Activated CD4-positive, alpha-beta T cell treated with anti-CD3 and anti-CD28 coated beads for 48 hours (primary cell): Measurements from ENCODE around the gene COMT.

Source experiments
- DNase-seq: peaks from one replicate; pipeline ENCODE4 v3.0.0-alpha.2; 2020

The COMT gene

DNA sequence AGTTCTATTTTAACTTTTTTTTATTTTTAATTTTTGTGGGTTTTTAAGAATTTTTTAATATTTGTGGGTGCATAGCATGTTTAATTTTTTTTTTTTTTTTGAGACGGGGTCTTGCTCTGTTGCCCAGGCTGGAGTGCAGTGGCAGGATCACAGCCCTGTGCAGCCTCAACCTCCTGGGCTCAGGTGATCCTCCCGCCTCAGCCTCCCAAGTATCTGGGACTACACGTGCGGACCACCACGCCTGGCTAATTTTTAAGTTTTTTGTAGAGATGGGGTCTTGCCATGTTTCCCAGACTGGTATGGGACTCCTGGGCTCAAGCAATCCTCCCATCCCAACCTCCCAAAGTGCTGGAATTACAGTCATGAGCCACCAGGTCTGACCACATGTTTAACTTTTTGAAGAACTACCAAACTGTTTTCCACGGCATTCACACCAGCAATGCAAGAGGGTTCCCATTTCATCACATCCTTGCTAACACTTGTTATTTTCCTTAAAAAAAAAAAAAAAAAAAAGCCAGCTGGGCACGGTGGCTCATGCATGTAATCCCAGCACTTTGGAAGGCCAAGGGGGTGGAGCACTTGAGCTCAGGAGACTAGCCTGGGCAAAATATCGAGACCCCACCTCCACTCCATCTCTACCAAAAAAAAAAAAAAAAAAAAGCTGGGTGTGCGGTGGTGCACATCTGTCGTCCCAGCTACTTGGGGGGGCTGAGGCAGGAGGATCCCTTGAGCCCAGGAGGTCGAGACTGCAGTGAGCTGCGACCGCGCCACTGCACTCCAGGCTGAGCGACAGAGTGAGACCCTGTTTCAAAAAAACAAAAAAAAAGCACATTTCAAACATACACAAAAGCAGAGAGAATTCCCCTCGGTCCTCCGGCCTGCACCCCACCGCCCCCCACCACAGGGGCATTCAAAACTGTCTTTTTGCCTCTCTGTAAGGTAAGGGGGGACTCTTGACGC lies 16.8 kb downstream of the COMT start:
- DNase-seq, result no peak

DNA sequence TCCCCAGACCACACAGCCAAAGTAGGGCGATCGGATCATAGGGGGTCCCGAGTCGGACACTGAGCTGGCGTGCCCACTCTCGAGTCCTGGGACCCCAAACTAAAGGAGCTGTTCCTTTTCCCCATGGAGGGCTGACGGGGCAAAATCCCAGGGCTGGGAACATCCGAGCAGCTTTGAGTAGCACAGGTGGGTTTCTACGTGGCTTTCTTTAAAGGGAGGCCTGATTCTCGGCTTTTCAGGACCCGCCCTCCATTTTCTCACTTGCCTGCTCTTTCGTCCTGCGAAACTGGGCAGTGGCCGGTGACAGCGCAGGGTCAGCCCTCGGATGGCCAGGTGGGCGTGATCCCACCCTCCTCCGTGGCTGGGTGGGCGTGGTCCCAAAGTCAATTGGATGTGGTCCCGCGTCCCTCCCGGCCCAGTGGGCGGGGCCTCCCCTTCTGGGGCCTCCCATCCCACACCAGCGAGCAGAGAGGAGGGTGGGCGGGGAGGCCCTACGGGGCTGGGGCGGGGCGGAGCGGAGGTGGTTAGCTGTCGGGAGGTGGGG lies 17.5 kb downstream of the COMT start:
- DNase-seq, result no peak

DNA sequence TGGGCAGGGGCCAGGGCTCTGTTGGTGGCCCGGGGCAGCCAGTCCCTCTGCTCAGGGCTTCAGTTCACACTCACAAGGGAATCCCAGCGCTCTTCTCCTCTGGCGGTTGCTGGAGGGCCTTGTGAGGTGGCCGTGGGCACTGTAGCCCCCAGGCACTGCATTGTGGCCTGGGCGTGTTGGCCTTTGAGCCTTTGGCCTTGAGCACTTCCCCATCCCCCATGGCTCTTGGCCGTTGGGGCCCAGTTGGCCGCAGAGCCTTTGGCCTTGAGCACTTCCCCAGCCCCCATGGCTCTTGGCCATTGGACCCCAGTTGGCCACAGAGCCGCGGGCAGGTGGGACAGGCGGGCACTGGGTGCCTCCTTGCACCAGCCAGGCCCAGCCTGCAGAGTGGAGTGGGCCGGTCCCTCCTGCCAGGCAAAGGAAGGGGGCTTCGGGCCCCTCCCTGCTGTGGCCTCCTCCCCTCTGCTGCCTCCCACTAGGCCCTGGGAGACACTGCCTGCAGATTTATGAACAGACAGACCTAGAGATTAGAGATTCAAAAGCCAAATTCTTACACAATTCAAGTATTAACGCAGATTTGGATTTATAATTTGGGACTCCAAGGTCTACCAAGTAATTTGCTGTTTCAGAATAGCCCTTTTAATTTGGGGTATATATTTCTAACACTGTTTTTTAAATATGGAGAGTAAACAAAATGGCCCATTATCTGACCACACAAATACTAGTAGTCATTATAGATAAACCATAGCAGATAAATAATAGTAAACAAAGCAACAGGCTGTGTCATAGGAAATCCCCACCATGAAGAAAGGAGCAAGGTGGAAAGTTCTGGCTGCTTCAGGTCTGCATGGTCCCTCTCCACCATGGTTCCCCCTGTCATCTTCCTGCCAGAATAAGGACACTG lies 18.3 kb downstream of the COMT start:
- no peak for DNase-seq

DNA sequence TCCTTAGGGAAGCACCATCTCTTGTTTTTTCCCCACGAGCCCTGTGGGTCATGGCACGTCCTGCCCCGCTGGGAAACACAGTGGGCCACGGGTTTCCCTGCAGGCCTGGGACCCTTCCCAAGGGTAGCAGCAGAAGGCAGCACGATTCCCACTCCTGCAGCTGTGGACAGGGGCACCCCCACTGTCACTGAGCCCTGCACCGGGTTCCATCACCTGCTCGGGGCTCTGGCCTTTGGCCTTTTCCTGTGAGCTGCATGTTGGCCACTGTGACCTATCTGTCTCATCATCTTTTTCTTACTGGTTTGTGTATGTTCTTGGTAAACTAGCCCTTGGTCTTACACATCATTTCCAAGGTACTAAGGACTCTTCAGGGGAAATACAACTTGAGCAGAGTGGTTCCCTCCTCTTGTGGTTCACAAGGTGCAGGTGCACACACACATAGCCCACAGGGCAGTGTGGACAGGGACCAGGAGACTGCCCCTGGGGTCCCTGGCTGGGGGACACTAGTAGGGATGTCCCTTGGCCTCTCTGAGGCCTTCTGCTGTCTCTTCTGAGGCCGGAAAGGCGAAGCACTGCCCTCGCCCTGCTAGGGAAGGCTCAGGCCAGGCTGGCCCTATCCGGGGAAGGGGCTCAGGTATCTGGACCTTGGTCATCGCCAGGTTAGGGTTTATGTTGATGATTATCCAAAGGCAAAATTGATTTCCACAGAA lies 19.1 kb downstream of the COMT start:
- DNase-seq, result no peak

DNA sequence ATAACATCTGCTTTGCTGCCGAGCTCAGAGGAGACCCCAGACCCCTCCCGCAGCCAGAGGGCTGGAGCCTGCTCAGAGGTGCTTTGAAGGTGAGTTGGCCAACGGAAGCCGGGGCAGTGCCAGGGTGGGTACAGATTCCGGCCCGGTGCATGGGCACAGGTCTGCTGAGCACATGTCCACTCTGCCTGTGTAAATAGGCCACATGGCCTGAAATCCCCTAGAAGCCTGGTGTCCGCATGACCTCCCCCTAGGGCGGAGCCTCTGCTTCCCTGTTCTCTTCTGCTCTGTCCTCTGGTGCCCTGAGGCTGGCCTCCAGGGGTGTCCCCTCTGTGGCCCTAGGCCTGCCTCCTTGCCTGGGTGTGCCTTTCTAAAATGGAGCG lies 19.6 kb downstream of the COMT start:
- no peak for DNase-seq

DNA sequence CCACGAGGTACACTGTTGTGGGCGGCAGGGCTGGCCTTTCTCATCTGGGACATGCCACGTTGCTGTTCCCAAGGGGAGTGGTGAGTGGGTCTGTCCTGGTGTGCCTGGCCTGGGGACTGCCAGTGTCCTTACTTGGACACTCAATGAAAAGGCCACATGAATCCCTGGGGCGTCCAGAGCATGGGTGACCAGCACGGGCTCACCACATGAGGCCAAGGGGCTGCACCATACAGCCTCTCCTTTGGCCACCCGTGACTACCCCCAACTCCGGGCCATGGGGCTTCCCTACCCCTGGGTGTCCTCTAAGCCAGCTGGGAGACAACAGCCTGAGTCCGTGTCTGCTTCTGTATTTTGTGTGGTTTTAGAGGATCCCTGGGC lies 20.3 kb downstream of the COMT start:
- DNase-seq, result no peak

DNA sequence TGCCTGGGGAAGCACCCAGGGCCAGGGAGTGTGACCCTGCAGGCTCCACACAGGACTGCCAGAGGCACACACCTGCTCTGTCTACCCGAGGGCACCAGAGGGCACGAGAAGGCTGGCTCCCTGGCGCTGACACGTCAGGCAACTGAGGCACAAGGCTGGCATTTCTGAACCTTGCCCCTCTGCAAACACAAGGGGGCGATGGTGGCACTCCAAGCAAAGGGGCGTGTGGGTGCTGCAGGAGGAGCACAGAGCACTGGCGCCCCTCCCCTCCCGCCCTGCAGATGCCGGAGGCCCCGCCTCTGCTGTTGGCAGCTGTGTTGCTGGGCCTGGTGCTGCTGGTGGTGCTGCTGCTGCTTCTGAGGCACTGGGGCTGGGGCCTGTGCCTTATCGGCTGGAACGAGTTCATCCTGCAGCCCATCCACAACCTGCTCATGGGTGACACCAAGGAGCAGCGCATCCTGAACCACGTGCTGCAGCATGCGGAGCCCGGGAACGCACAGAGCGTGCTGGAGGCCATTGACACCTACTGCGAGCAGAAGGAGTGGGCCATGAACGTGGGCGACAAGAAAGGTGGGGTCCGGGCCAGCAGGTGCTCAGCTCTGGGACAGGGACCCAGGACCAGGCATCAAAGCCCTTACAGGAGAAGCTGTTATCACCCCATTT lies 20.8 kb downstream of the COMT start:
- peak; percentile 84 for DNase-seq

DNA sequence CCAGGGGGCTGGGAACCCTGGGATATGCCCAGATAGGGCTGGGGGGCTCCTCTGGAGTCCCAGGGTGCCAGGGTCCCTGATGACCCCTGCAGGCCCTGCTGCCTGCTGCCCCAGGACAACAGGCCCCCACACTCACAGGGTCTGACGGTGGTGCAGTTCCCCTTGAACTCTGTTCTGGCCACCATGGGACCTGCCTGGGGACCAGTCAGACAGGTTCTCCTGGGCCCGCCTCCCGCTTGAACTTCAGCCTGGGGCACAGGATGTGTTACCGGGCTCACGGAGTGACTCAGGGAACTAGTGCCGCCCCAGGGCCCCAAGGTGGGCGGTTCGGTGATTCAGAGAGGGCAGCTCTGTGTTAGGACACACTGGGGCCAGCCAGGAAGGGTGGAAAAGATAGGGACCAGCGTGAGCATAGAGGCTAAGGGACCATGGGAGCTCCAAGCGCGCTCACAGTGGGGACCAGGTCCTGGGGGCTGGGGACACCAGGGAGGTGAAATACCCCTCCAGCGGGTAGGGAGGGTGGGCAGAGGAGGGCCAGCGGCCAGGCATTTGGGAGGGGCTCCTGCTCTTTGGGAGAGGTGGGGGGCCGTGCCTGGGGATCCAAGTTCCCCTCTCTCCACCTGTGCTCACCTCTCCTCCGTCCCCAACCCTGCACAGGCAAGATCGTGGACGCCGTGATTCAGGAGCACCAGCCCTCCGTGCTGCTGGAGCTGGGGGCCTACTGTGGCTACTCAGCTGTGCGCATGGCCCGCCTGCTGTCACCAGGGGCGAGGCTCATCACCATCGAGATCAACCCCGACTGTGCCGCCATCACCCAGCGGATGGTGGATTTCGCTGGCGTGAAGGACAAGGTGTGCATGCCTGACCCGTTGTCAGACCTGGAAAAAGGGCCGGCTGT lies 21.6 kb downstream of the COMT start:
- peak; percentile 81 for DNase-seq

DNA sequence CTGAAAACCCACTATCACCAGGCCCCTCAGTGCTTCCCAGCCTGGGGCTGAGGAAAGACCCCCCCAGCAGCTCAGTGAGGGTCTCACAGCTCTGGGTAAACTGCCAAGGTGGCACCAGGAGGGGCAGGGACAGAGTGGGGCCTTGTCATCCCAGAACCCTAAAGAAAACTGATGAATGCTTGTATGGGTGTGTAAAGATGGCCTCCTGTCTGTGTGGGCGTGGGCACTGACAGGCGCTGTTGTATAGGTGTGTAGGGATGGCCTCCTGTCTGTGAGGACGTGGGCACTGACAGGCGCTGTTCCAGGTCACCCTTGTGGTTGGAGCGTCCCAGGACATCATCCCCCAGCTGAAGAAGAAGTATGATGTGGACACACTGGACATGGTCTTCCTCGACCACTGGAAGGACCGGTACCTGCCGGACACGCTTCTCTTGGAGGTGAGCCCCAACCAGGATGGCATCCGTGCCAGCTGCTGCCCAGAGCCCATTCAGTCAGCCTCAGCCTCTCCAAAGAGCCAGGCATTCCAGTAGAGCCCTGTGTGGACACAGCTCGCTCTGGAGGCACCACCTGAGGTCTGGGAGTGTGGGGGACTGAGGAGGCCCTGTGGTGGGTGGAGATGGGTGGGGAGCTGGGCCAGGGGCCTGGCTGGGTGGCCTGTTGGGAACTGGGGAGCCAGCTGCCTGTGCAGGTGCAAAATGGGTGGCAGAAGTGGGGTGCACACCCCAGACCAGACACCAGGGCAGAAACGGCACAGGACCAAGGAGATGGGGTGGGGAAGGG lies 22.5 kb downstream of the COMT start:
- no peak for DNase-seq

DNA sequence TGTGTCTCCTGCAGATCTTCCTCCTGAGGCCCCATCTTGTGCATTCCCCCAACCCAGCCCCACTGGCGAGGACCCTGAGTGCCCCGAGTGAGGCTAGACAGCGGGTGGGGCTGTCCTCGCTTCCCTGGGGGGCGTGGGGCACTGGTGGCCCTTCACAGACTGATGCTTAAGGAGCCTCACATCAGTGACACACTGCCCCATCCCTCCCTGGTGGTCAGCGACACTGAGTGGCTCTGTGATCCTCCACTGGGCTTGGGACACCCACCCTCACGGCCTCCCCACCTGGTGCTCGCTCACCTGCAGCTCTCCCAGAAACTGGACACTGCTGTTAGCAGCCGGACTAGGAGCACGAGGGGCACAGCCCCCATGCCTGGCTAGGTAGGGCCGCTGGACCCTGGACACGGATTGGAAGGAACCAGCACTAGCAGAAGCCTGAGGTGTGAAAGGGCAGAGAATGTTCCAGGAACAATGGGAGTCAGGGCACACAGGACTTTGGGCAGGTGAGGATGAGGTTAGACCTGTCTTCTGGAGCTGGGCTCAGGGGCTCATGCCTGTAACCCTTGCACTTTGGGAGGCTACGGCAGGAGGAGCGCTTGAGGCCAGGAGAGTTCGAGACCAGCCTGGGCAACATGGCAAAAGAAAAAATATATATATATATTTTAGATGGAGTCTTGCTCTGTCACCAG lies 23.3 kb downstream of the COMT start:
- no peak for DNase-seq

DNA sequence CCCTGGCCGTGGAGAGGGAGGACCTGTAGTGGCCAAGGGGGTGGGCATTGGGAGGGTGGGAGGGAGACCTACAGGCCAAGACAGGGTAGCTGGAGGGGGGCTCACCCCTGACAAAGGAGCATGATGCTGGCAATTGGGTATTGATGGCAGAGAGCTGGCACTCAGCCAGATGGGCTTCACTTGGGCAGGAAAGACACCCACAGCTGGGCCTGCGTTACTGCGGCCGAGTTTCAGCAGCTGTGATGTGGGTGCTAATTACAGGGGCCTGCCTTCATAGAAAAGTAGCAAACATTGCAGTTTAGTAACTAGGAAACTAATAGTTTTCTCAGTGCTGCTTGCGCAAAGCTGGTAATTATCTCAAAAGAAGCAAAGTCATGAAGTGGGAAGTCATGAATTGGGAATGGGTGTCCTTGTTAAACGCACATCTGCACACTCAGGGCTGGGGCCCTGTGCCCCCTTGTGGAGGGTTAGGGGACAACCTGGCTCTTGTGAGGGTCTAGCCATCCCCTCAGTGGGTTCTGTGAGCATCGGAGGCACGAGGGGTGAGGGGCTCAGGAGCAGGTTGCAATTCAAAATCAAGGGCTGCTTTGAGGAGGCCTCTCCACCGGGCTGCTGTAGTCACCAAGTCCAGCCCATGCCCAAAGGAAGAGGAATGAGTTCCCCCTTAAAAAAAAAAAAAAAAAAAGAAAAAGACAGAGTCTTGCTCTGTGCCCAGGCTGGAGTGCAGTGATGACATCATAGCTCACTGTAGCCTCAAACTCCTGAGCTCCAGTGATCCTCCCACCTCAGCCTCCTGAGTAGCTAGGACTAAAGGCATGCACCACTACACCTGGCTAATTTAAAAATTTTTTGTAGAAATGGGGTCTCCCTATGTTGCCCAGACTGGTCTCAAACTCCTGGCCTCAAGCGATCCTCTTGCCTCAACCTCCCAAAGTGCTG lies 24.5 kb downstream of the COMT start:
- no peak for DNase-seq

DNA sequence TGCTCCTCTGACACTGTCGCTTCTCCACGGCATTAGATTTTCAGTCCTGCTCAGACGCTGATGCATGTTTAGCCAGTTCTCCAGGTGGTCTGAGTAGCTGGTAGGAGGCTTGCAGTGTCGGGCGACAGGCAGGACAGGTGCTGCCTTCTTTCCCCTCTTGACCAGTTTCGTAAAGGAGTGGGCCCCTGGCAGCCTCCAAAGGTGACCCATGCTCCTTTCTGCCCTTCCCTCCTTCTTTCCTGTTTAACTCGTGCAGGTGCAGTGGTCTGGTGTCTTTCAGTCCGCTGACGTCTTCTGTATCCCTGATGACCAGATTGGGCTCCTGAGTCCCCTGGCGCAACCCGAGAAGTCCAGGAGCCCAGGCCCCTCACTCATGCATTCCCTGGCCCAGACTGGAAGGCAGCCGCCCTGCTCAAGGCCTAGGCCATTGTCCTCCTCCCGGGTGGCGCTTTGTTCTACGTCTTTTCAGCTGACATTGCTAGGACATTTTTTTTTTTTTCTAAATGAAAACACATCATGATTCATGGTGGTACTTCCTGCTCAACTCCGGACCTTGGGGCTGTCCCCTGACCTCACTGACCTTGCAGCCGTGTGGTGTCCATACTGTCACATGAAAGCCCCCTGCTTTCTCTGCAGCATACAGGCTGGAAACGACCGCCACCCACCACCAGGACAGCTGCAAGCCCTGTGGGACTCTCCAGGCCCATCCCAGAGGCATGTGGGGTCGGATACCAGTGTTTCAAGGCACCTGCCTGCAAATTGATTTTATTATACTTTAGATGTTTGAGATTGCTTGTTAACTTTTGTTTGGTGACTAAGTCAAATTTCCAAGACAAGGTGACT lies 25.6 kb downstream of the COMT start:
- DNase-seq, result no peak

DNA sequence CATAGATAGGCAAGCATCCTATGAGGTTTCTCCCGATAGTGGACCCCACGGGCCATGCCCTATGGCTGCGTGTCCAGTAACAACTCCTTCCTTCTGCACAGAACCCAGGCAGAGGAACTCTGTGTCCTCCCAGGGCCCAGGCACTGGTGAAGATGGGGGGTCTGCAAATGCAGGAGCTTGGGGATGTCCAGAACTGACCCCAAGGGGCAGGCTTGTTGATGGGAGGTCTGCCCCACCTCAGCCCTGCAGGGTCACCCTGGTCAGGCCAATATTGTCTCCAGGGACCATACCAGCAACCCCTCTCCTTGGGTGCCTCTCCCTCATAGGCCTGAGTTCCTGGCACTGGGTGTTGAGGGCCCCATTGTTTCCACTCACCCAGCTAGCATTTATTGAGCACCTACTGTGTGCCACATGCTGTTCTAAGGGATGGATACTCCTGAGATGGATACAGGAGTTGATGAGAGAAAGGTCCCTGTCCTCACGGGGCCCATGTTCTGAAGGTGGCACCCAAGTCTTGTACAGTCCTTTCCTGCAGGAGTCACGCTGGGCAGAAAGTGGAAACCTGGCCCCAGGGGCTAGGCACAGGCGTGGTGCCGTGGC lies 26.4 kb downstream of the COMT start:
- DNase-seq, result no peak

DNA sequence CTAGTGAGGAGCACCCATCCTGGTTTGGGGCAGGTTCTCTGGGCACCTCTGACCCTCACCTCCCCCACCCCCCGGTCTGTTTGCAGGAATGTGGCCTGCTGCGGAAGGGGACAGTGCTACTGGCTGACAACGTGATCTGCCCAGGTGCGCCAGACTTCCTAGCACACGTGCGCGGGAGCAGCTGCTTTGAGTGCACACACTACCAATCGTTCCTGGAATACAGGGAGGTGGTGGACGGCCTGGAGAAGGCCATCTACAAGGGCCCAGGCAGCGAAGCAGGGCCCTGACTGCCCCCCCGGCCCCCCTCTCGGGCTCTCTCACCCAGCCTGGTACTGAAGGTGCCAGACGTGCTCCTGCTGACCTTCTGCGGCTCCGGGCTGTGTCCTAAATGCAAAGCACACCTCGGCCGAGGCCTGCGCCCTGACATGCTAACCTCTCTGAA lies 26.9 kb downstream of the COMT start:
- DNase-seq, result no peak

DNA sequence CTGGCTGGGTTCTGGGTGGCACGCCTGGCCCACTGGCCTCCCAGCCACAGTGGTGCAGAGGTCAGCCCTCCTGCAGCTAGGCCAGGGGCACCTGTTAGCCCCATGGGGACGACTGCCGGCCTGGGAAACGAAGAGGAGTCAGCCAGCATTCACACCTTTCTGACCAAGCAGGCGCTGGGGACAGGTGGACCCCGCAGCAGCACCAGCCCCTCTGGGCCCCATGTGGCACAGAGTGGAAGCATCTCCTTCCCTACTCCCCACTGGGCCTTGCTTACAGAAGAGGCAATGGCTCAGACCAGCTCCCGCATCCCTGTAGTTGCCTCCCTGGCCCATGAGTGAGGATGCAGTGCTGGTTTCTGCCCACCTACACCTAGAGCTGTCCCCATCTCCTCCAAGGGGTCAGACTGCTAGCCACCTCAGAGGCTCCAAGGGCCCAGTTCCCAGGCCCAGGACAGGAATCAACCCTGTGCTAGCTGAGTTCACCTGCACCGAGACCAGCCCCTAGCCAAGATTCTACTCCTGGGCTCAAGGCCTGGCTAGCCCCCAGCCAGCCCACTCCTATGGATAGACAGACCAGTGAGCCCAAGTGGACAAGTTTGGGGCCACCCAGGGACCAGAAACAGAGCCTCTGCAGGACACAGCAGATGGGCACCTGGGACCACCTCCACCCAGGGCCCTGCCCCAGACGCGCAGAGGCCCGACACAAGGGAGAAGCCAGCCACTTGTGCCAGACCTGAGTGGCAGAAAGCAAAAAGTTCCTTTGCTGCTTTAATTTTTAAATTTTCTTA lies 27.8 kb downstream of the COMT start:
- DNase-seq, result no peak

DNA sequence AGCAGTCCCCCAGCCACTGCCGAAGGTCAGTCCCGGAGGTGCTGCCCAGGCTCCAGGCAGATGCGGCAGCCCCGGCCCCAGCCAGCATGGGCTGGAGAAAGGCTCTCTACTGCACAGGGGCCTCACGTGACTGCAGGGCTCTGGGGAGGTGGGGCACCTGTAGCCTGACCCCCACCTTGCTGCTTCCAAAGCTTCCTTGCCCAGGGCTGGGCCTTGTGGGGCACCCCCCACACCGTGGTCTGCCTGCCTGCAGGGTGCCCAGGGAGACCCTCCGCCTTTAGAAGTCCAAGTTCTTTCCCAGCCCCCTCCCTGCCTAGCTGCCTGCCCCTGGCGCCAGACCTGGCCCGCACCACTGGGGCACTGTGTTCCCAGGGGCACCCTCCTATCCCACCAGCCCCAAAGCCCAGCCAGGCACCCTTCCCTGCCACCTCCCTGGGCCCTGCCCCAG lies 28.5 kb downstream of the COMT start:
- no peak for DNase-seq
